Rectal smooth muscle tissue (tissue), 1 donor: ENCODE data around the gene TEX44.
"Not testable (repeated sequence)": the region's sequence is repeated elsewhere in the genome, so short reads cannot be mapped to it uniquely, and the experiment has no call there.

Experiments used
- H3K27ac ChIP-seq: one replicate; pipeline ENCODE4 v1.7.0; 2013; ENCODE audit warnings: low read depth, low read length, inconsistent platforms
- H3K27me3 ChIP-seq: one replicate; pipeline ENCODE4 v1.7.0; 2013; ENCODE audit warnings: low read length; ENCODE audit not compliant: control insufficient read depth, insufficient read depth
- H3K36me3 ChIP-seq: one replicate; pipeline ENCODE4 v1.7.0; 2013; ENCODE audit warnings: low read length; ENCODE audit not compliant: control insufficient read depth, insufficient read depth
- H3K4me1 ChIP-seq: one replicate; pipeline ENCODE4 v1.7.0; 2013; ENCODE audit warnings: low read length; ENCODE audit not compliant: control insufficient read depth, insufficient read depth
- H3K4me3 ChIP-seq: one replicate; pipeline ENCODE4 v1.7.0; 2013; ENCODE audit warnings: low read length
- H3K9ac ChIP-seq: one replicate; pipeline ENCODE4 v1.7.0; 2013; ENCODE audit warnings: low read length

Gene TEX44

DNA sequence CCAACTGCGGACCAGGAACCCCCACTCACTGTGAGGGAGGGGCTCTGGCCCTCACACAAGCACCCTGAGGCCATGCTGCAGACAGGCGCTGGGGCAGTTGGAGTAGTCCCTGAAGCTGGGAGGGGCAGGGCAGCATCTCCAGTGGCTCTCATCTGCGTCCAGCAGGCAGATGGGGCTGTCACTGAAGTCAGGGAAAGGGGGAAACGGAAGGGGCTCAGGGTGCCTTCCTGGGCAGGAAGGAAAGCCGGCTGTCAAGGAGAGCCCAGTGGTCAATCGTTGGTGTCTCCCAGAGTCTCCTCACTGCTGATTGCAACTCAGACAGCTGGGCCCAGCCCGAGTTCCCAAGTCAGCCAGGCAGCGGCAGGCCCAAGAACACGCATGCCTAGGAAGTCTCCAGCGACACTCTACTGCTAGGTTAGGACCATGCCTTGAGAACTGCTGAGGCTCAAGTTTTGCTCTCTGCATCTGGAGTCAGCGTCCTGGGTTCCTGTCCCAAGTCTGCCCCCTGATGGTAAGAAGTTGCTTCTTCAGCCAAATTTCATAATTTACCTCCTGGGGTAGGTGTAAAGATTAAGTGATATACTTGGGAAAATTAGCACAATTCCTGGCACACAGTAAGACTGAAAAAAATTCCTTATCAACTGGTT, 35.0 kb upstream of the TEX44 start:
- H3K4me3 ChIP-seq = no peak overlapping the region
- H3K9ac ChIP-seq = no peak overlapping the region
- H3K36me3 ChIP-seq = no peaks in the 10 kb centered on the region
- no peaks in the 10 kb centered on the region for H3K27me3 ChIP-seq
- peaks cover 6% of the 10 kb centered on the region for H3K4me1 ChIP-seq
- no peak overlapping the region for H3K27ac ChIP-seq

DNA sequence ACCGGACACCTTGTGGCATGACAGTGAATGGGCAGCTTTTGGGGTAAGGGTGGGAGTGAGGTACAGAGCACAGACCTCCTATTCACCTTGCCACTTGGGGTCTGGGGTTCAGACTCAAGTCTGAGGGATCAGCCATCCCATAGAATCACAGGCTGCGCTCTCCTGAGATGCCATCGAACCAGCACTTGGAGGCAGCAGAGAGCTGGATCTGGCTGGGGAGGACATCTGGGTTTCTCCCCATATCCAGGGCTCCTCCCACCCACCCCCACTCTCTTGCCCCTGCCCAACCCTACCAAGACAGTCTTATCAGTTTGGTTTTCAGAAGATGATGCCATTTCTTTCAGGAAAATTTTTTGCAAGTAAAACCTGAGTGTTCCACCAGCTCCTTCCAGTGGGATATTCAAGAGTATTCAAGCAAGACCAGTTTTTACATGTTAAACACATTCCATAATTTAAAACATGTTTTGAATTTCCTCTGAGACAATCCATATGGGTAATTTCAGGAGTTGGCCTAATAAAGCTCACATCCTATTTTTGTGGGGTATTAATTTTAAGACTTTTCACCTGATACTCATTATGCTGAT, 29.2 kb upstream of the TEX44 start:
- H3K27ac ChIP-seq = no peak overlapping the region
- no peak overlapping the region for H3K4me3 ChIP-seq
- H3K4me1 ChIP-seq = no peaks in the 10 kb centered on the region
- H3K36me3 ChIP-seq = no peaks in the 10 kb centered on the region
- H3K9ac ChIP-seq = no peak overlapping the region
- no peaks in the 10 kb centered on the region for H3K27me3 ChIP-seq

DNA sequence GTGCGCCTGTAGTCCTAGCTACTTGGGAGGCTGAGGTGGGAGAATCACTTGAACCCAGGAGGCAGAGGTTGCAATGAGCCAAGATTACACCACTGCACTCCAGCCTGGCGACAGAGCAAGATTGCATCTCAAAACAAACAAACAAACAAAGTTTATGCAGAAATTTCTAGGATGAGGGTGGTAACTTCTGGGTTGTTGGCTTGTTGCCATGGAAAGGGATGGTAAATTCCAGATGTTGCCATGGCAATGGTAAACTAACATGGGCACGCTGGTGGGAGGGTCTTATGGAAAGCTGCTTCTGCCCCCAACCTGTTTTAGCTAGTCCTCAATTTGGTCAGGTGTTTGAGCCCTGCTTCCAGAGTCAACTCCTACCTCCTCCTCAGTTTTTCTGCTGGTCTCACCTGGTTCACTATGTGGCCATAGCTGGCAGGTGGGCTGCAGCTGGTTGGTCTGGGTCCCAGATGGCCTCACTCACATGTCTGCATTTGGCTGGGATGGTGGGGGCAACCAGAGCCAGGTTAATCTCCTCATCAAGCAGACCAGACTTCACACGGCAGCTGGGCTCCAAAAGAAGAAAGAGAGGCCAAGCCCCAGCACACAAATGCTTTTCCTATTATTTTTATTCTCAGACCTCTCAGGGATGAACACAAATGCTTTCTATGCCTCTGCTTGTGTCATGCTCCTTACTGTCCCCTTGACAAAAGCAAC, 26.6 kb upstream of the TEX44 start:
- no peak overlapping the region for H3K9ac ChIP-seq
- H3K4me1 ChIP-seq = no peaks in the 10 kb centered on the region
- H3K27me3 ChIP-seq = no peaks in the 10 kb centered on the region
- no peak overlapping the region for H3K27ac ChIP-seq
- H3K36me3 ChIP-seq = no peaks in the 10 kb centered on the region
- H3K4me3 ChIP-seq = no peak overlapping the region

DNA sequence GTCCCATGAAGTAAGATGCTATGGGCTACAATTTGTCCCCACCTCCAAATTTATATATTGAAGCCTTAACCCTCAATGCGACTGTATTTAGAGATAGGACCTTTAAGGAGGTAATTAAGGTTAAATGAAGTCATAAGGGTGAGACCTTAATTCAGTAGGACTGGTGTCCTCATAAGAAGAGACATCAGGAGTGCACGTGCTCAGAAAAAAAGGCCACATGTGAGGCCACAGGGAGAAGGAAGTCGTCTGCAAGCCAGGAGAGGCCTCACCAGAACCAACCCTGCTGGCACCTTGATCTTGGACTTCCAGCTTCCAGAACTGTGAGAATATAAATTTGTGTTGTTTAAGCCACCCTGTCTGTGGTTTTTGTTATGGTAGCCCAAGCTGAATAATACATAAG, 25.5 kb upstream of the TEX44 start:
- Histone ChIP-seq H3K36me3 (no peaks in the 10 kb centered on the region), H3K4me3 (no peak overlapping the region), H3K27me3 (no peaks in the 10 kb centered on the region), H3K9ac (no peak overlapping the region), H3K27ac (no peak overlapping the region), H3K4me1 (no peaks in the 10 kb centered on the region)

DNA sequence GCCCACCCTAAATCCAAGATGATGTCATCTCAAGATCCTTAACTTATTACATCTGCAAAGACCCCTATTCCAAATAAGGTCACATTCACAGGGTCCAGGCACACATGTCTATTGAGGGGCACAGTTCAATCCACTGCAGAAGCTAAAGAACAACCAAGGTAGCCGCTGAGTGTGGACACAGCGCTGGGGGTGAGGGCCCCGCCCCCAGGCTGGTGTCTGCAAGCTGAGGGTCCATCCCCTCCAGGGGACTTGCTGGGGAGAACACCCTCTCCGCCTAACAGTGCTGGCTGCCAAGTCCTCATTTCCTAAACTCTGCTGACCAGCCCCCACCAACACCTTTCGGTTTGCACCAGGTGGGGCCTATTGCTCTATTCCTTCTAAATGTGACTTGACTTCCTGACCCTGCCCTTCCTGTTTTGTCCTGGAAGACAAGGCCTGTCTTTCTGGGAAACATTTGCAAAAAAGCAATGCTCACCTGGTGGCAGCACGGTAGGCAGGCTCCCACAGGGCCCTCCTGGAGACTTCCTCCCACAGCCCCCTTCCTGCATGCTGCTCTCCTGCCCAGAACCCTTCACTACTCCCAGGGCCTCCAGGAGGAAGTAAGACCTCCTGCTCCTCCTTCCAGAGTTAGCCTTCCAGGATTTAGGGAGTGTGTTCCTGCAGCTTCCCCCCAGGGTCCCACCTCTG, 24.4 kb upstream of the TEX44 start:
- Histone ChIP-seq H3K4me1 (no peaks in the 10 kb centered on the region), H3K36me3 (no peaks in the 10 kb centered on the region), H3K27ac (no peak overlapping the region), H3K4me3 (no peak overlapping the region), H3K27me3 (no peaks in the 10 kb centered on the region), H3K9ac (no peak overlapping the region)

DNA sequence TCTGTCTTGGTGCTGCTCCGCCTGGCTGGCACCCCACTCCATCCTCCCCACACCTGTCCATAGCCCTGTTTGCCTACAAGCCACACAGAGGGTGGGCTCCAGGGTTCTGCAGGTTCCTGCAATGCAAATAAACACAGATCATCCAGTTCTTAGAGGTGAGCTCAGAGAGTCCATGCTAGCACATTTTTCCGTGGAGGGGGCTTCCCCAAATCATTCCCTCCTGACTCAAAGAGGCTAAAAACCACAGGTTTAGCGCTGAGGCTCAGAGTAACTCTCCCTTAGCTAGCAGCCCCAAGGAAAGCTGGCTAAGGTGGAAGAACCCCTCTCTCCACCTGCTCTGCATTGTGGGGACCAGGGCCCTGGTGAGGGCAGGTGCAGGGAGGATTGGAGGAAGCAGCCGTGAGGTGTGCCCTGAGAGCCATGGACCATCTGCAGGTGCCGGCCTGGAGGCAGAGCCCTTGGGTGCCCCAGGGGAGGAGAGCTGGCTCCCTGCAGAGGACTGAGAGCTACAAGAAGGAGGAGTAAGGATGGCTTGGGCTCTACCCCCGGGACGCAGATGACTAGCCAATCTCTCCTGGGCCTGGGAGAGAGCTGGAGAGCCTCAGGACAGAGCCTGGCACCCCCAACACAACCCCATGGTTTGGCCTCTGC, 23.8 kb upstream of the TEX44 start:
- H3K9ac ChIP-seq = no peak overlapping the region
- H3K4me3 ChIP-seq = no peak overlapping the region
- no peak overlapping the region for H3K27ac ChIP-seq
- no peaks in the 10 kb centered on the region for H3K27me3 ChIP-seq
- H3K4me1 ChIP-seq = no peaks in the 10 kb centered on the region
- H3K36me3 ChIP-seq = no peaks in the 10 kb centered on the region

DNA sequence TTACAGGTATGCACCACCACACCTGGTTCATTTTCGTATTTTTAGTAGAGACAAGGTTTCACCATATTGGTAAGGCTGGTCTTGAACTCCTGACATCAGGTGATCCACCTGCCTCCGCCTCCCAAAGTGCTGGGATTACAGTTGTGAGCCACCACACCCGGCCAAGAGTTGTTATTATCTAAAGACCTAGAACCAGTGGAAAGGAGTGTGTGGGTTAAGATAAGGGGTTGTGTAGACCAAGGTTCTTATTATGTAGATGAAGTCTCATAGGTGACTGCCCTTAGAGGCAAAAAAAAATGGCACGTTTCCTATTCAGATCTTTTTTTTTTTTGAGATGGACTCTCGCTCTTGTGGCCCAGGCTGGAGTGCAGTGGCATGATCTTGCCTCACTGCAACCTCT, 21.7 kb upstream of the TEX44 start:
- not testable (repeated sequence) for H3K27me3 ChIP-seq, H3K36me3 ChIP-seq, H3K27ac ChIP-seq

DNA sequence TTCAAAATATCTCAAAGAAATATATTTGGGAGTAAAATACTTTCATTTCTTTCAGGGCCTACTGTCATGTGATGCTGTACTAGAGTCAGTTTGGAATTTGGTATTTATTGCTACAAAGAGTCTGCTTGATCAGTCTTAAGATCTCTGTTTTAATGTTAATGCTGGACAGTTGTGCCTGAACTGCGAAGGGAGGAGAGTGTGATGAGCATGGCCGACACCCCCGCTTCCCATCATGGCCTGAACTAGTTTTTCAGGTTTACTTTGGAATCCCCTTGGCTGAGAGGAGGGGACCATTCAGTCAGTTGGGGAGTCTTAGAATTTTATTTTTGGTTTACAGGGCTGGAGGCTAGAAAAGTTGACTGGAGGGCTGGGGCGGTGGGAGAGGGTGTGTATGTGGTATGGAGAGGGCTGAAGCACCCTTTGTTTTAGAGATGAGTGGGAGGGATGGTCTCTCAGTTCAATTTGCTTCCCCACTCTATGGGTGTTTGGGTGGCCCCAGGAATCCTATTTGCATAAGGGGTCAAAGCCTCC, 20.9 kb upstream of the TEX44 start:
- Histone ChIP-seq H3K4me1 (no peaks in the 10 kb centered on the region), H3K4me3 (no peak overlapping the region), H3K27ac (no peak overlapping the region), H3K27me3 (no peaks in the 10 kb centered on the region), H3K36me3 (no peaks in the 10 kb centered on the region), H3K9ac (no peak overlapping the region)

More for the DNA sequence above, 21.7 kb upstream of the TEX44 start:
- not testable (repeated sequence) for H3K4me1 ChIP-seq, H3K4me3 ChIP-seq, H3K9ac ChIP-seq

DNA sequence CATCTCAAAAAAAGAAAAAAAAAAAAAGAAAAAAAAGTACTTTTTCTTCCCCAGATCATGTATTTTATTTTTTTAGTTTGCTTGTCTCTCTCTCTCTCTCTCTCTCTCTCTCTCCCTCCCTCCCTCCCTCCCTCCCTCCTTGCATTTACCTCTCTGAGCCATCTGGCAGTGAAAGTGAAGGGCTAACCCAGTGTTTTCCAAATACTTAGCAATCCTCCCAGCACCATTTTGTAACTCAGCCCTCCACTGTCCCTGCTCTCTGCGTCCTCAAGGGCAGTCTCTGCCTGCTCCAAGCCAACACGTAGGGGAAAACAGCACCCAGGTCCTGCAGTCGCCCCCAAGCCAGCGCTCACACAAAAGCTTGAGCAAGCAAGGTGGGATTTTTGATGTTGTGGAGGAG, 19.6 kb upstream of the TEX44 start:
- Histone ChIP-seq H3K4me1 (no peaks in the 10 kb centered on the region), H3K4me3 (no peak overlapping the region), H3K9ac (no peak overlapping the region), H3K36me3 (no peaks in the 10 kb centered on the region), H3K27ac (no peak overlapping the region), H3K27me3 (no peaks in the 10 kb centered on the region)

DNA sequence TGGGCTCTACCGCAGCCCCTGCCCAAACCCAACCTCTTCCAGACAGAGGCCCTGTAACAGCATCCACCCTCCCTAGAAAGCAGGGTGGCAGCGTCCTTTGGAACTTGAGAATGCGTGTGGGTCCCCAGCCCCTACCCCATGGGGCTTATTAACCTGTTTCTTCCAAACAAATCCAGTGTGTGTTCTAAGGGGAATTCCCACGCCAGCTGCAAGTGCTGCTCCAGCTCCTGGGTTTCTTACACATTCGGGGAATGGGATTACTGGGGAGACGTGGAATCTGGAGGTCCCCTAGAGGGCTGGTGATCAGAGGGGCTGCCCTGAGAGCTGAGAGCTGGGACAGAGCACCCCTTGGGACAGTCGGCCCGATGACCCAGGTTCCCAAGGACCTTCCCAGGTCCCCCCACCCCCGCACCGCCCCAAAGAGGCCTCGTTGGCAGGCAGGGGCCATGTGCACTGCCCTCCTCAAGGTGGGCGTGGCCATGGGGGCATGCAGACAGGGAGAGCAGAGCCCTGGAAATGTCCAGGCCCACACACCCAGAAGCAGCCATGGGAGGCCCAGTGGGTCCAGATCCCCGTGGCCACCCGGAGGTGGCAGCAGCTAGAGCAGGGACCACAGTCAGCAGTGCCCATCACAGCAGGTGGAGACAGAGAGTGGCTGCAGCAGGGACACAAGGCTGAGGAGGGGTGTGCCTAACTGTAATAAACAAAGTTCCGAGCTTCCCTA, 18.8 kb upstream of the TEX44 start:
- no peak overlapping the region for H3K4me3 ChIP-seq
- no peaks in the 10 kb centered on the region for H3K4me1 ChIP-seq
- no peak overlapping the region for H3K9ac ChIP-seq
- no peak overlapping the region for H3K27ac ChIP-seq
- H3K27me3 ChIP-seq = no peaks in the 10 kb centered on the region
- no peaks in the 10 kb centered on the region for H3K36me3 ChIP-seq

DNA sequence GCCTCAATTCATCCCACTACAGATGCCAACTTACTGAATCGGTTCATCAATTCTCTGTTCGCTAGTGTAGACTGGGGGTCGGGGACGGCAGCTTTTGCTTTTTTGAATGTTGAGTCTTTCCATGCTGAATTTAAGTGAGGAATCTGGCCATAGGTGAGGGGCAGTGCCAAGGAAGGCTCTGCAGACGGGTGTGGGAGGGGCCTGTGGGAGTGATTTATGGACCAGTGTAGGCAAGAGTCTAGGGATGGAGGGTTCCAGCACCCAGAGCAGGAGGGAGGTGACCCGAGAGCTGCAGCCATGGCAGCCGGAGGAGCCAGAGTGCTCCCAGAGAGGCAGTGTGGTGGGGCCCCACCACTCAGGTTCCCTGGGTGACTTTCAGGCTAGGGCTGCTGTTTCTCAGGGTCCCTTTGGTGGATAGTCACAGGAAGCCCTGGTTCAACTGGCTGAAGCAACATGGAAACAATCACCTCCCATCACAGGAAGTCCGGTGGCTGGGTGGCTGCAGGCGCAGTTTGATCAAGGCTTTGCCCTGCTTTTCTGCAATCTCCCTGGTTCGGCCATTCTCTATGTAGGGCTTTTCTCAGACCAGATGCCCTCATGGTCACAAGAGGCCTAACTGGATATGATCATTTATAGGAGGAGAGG, 16.9 kb upstream of the TEX44 start:
- Histone ChIP-seq H3K9ac (no peak overlapping the region), H3K27me3 (no peaks in the 10 kb centered on the region), H3K36me3 (no peaks in the 10 kb centered on the region), H3K4me3 (no peak overlapping the region), H3K4me1 (no peaks in the 10 kb centered on the region), H3K27ac (no peak overlapping the region)
